Liver (tissue), 3 donors: Measurements from ENCODE around the gene CCDC89.

Experiments used
- CTCF ChIP-seq: fragments of 150-350 bp; IDR thresholded peaks from 2 replicates; pipeline ENCODE4 v1.5.1; 2017; ENCODE audit warnings: improper control_type of control experiment, low read depth, low read length; ENCODE audit not compliant: missing input control
- JUND ChIP-seq, 2 donors: IDR thresholded peaks; 2 replicates each; pipeline ENCODE4 v1.6.1; 2016; ENCODE audit warnings: antibody characterized with exemption in 2 of 2
- REST ChIP-seq: IDR thresholded peaks from 2 replicates; pipeline ENCODE4 v1.6.1; 2016; ENCODE audit warnings: antibody characterized with exemption, mild to moderate bottlenecking
- TAF1 ChIP-seq: conservative IDR thresholded peaks from 2 replicates; pipeline ENCODE4 v1.6.1; 2016; ENCODE audit warnings: antibody characterized with exemption, mild to moderate bottlenecking
- ZBTB33 ChIP-seq: IDR thresholded peaks from 2 replicates; pipeline ENCODE4 v1.6.1; 2016; ENCODE audit warnings: antibody characterized with exemption
- donor health status: healthy.
- donor health status: healthy.

- TF ChIP-seq CTCF: no peak
- no peak for TF ChIP-seq TAF1
- no peak for TF ChIP-seq ZBTB33
- no peak for TF ChIP-seq REST
- TF ChIP-seq JUND (IDR thresholded peaks at IDR 0.05): no peak
Observed at GRCh38 chr11:85698195-85698594, 12.2 kb upstream of the CCDC89 start.
